Measurements from ENCODE around the gene KIF13A. TPM values are rescaled to one million over a fixed set of nuclear protein-coding genes. Genes with fewer than 3 reads are reported as not detected.

Gene KIF13A
- total and polyA plus RNA-seq, 2 donors (not counting 3 experiments of a cell fraction or from before 2014, with no cell fraction given): 24.9 to 65.8 TPM

DNA sequence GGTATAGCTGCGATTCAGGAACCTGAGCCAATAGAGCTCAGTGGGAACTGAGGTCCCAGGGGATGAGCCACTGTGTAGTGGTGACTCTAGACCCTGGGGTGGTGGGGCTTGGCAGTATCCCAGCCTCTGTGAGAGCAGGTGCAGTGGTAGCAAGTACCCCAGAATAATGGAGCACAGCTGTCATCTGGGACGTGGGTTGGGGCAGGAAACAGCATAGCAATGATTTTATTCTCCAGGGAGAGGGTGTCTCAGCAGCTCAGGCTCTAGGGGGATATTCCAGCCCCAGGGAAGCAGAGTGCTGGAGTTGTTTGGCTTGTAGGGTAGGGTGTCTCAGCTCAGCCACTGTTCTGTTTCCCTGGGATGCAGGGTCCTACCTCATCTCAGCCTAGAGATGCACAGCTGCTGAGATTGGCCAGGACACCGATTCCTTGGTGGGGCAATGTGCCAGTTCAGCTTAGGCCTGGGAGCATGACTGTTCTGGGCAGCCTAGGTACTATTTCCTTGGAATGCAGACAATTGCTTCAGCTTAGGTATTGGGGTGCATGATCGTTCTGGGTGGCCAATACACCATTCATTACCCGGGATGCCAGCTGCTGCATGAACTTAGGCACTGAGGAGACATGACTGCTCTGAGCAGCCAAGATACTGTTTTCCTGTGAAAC, 246.7 kb downstream of the KIF13A start:
- DNase-seq (ENCODE audit: low read depth, low spot score) (no peak), FAIRE-seq (no peak)
- Histone ChIP-seq H3K79me2 (ENCODE audit: control insufficient read depth, insufficient read depth, low read length) (no peaks in the 10 kb centered on the region), H3K27me3 (ENCODE audit: control insufficient read depth in 2 of 2, insufficient read depth in 2 of 2, low read length in 2 of 2) (peaks cover 0 to 1% of the 10 kb centered on the region in 2 experiments), H2AFZ (ENCODE audit: low read depth, low read length) (no peak overlapping the region), H3K36me3 (ENCODE audit: control insufficient read depth in 2 of 2, extremely low read depth in 1 of 2, insufficient read depth in 2 of 2, low read length in 2 of 2) (no peaks in the 10 kb centered on the region), H3K9ac (replicated peaks; ENCODE audit: extremely low read depth, insufficient read depth, low read length) (no peak overlapping the region), H3K9me3 (replicated peaks; ENCODE audit: control insufficient read depth, insufficient read depth, low read length) (no peaks in the 10 kb centered on the region), H3K4me3 (replicated peaks in 1 of 3; ENCODE audit: insufficient read depth in 1 of 3, low read depth in 1 of 3, low read length in 3 of 3) (no peak overlapping the region), H3K27ac (ENCODE audit: insufficient read depth, low read depth, low read length) (no peak overlapping the region), H3K9me1 (replicated peaks; ENCODE audit: control insufficient read depth, extremely low read depth, insufficient read depth, low read length) (no peaks in the 10 kb centered on the region), H3K4me2 (ENCODE audit: insufficient read depth, low read length) (no peak overlapping the region), H3K4me1 (ENCODE audit: control insufficient read depth, extremely low read depth, insufficient read depth, low read length) (peaks cover 2% of the 10 kb centered on the region), H4K20me1 (replicated peaks; ENCODE audit: control insufficient read depth, extremely low read depth, insufficient read depth, low read length) (no peaks in the 10 kb centered on the region)
- POLR2A ChIA-PET: no interaction called here
- intact Hi-C loops (cut with micrococcal nuclease): no loop called here
- dilution Hi-C loops (cut with MboI; ENCODE audit: extremely low pct_ligation_motif_present, low sequenced_read_pairs): no loop called here
- CTCF ChIA-PET: interaction anchor here (0.7 to 1.2 kb wide), 3 partner anchors 18 to 34 kb away, joined by 3 read pairs; partner anchors contain the start of gene NUP153
- TF ChIP-seq, protein P1, sequence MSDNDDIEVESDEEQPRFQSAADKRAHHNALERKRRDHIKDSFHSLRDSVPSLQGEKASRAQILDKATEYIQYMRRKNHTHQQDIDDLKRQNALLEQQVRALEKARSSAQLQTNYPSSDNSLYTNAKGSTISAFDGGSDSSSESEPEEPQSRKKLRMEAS (IDR thresholded peaks at IDR 0.05; ENCODE audit: insufficient read depth, insufficient read length): no peak
- TF ChIP-seq FOS (IDR thresholded peaks at IDR 0.05; ENCODE audit: borderline replicate concordance, insufficient read depth, low read length) (no peak), POLR2A (IDR thresholded peaks at IDR 0.05; ENCODE audit: low read depth, low read length) (no peak), EZH2 (IDR thresholded peaks at IDR 0.05; ENCODE audit: borderline replicate concordance, low read depth, low read length, severe bottlenecking) (no peak), POLR2AphosphoS5 (IDR thresholded peaks at IDR 0.05; ENCODE audit: insufficient read depth, low read depth, low read length) (no peak), GATA2 (IDR thresholded peaks at IDR 0.05; ENCODE audit: insufficient read depth, insufficient read length, low read depth, low read length) (no peak), JUN (IDR thresholded peaks at IDR 0.05; ENCODE audit: borderline replicate concordance, insufficient read depth, insufficient read length, low read depth) (no peak), MYC (IDR thresholded peaks at IDR 0.05; ENCODE audit: low read depth, low read length) (no peak)
- TF ChIP-seq, protein P2, sequence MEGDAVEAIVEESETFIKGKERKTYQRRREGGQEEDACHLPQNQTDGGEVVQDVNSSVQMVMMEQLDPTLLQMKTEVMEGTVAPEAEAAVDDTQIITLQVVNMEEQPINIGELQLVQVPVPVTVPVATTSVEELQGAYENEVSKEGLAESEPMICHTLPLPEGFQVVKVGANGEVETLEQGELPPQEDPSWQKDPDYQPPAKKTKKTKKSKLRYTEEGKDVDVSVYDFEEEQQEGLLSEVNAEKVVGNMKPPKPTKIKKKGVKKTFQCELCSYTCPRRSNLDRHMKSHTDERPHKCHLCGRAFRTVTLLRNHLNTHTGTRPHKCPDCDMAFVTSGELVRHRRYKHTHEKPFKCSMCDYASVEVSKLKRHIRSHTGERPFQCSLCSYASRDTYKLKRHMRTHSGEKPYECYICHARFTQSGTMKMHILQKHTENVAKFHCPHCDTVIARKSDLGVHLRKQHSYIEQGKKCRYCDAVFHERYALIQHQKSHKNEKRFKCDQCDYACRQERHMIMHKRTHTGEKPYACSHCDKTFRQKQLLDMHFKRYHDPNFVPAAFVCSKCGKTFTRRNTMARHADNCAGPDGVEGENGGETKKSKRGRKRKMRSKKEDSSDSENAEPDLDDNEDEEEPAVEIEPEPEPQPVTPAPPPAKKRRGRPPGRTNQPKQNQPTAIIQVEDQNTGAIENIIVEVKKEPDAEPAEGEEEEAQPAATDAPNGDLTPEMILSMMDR (IDR thresholded peaks at IDR 0.05; ENCODE audit: extremely low read depth in 1 of 2, insufficient read depth in 1 of 2, low read depth in 1 of 2, low read length in 2 of 2): no peak
- no TSS peak for BruUV-seq (replicated peaks)

Measured in endothelial cell of umbilical vein (primary cell).